BE2C (cell line): Measurements from ENCODE around the gene GSTO2. TPM values are rescaled to one million over a fixed set of nuclear protein-coding genes. Genes with fewer than 3 reads are reported as not detected.

Experiments
- DNase-seq: peaks from one replicate; pipeline ENCODE4 v3.0.0-alpha.2; 2020
- H3K27me3 ChIP-seq: fragments of 250-450 bp; sonication (Bioruptor Pico); 2 replicates; pipeline ENCODE4 v1.5.1; 2020; ENCODE audit warnings: mild to moderate bottlenecking
- H3K36me3 ChIP-seq: fragments of 250-450 bp; sonication (Bioruptor Pico); 2 replicates; pipeline ENCODE4 v1.5.1; 2020; ENCODE audit warnings: mild to moderate bottlenecking
- H3K4me1 ChIP-seq: fragments of 250-450 bp; sonication (Bioruptor Pico); 2 replicates; pipeline ENCODE4 v1.5.1; 2020
- H3K4me3 ChIP-seq: 2 replicates; pipeline ENCODE4 v1.5.1; 2011; ENCODE audit warnings: low read depth, low read length
- H3K9me3 ChIP-seq: fragments of 250-450 bp; sonication (Bioruptor Pico); 2 replicates; pipeline ENCODE4 v1.5.1; 2020
- polyA plus RNA-seq: library from polyadenylated mRNA; unstranded; fragments of >200 nt; gene quantifications from one replicate; pipeline ENCODE4 v1.2.1, GENCODE V29; 2012; ENCODE audit warnings: low read depth, missing spikeins; ENCODE audit not compliant: insufficient read length, insufficient read depth
- TF ChIP-seq, protein P1 (sequence below): IDR thresholded peaks from 2 replicates; pipeline ENCODE4 v1.5.1; 2012; ENCODE audit warnings: mild to moderate bottlenecking, low read depth, low read length

The GSTO2 gene
- 0.68 TPM for polyA plus RNA-seq

DNA sequence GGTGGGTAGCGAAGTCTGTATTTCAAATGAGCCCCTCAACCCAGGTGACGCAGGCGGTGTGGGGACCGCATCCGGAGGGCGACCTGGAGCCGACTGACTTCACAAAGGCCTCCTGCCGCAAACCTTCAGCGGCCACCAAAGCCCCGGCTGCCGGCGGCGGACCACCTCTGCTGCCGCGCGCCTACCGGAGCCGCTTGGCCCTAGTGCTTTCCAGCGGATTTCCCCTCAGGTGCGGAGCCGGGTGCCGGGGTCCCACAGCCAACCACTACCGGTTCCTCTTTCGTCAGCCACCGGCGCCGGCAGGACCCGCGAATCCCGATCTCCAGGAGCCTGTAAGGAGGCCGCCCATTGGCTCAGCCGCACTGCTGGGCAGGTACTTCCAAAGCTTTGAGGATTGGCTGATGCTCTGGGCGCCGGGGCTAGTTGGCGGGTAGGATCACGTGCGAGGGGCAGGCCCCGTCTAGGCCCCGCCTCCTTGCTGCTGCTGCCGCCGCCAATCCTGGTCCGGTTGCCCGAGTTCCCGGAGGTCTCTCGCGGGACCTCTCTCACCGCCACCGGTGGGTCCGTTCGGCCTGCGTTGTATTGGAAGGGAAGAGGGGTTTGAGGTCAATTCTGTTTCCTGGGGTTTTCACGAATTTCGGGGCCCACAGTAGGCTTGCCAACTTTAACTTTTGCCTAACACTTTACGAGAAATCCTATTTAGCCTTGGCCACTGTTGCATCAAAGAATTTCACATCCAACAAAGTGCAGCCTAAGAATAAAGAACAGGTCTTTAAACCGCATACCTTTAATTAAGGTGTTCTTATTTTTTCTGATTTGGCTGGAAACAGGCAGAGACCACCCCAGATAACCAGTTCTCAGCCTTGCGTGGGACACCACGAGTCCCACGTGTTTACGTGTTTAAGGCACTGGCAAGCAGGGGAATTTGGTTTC, at the start of gene GSTO2:
Gene GSTO2, plus strand, starts transcription at position 472 of the 933 bp plus-strand sequence. CDS start 5,732 bp downstream, outside the sequence.
- peak within 1 kb of the TSS; percentile 93 for H3K4me3 ChIP-seq
- TF ChIP-seq, protein P1, sequence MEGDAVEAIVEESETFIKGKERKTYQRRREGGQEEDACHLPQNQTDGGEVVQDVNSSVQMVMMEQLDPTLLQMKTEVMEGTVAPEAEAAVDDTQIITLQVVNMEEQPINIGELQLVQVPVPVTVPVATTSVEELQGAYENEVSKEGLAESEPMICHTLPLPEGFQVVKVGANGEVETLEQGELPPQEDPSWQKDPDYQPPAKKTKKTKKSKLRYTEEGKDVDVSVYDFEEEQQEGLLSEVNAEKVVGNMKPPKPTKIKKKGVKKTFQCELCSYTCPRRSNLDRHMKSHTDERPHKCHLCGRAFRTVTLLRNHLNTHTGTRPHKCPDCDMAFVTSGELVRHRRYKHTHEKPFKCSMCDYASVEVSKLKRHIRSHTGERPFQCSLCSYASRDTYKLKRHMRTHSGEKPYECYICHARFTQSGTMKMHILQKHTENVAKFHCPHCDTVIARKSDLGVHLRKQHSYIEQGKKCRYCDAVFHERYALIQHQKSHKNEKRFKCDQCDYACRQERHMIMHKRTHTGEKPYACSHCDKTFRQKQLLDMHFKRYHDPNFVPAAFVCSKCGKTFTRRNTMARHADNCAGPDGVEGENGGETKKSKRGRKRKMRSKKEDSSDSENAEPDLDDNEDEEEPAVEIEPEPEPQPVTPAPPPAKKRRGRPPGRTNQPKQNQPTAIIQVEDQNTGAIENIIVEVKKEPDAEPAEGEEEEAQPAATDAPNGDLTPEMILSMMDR, result no peak
- H3K36me3 ChIP-seq, result peaks cover 21% of the 10 kb centered on the region
- H3K9me3 ChIP-seq, result no peaks in the 10 kb centered on the region
- H3K27me3 ChIP-seq, result no peaks in the 10 kb centered on the region
- peak; percentile 98 for DNase-seq
- no peaks in the 10 kb centered on the region; the same call in 1 of the 2 replicates for H3K4me1 ChIP-seq

DNA sequence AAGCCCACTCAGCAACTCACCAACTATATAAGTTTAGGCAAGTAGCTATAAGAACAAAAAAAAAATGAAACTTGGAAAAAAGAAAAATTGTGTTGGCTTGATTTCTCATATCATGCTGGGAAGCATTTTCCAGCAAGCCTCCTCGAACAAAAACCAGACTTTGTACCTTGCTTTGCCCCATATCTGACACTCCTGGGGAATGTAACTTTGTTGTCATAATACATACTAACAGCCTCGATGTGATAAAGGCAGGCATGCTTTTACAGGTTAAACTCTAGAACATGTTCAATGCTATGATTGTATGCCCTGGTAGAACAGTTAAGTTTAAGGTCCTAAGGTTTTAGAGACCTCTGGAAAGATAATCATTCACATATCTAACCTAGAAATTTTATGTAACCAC, 48.5 kb upstream of the GSTO2 start:
- TF ChIP-seq, protein P1, result no peak
- H3K4me1 ChIP-seq, result no peaks in the 10 kb centered on the region
- H3K9me3 ChIP-seq, result no peaks in the 10 kb centered on the region
- no peak for DNase-seq
- no peaks in the 10 kb centered on the region for H3K36me3 ChIP-seq
- H3K27me3 ChIP-seq, result peaks cover 7% of the 10 kb centered on the region; the same call in 1 of the 2 replicates
- no peak overlapping the region for H3K4me3 ChIP-seq

DNA sequence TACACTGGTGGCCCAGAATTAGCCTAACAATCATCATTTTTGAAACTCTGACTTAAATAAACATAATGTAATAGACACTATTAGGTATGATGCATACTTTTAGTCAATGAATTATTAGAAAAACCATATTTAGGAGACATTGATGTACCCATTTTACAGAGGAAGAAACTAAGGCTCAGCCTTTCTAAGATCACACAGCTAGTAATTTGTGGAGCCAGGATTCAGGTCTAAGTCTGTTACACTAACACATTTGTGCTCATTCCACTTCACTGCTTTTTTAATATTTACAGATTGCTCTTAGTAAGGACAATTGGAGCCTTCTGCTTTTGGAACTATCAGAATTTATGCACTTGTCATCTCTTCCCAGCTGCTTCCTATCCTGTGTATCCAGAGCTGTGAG, 45.7 kb upstream of the GSTO2 start:
- DNase-seq, result no peak
- Histone ChIP-seq H3K9me3 (no peaks in the 10 kb centered on the region), H3K27me3 (peaks cover 20% of the 10 kb centered on the region), H3K4me1 (no peaks in the 10 kb centered on the region), H3K36me3 (no peaks in the 10 kb centered on the region), H3K4me3 (no peak overlapping the region)
- TF ChIP-seq, protein P1, result no peak

DNA sequence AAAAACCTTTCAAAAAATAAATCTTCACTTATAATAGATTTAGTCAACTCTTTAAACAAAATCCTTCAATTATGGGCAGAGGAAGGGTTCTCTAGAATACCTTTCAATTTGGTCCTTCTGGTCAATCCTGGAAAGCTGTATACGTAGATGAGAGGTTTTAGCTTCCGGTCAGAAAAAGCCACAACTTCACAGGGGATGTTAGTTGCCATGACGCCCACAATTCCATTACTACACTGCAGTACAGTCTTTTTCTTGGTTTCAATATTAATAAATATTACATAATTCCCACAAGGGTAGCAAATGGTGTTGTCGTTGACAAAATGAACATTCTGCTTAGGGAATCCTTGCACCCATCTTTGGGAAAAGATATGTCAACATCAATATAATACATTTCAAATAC, 38.5 kb upstream of the GSTO2 start:
- H3K4me3 ChIP-seq, result no peak overlapping the region
- DNase-seq, result no peak
- no peaks in the 10 kb centered on the region for H3K4me1 ChIP-seq
- peaks cover 19% of the 10 kb centered on the region for H3K27me3 ChIP-seq
- H3K36me3 ChIP-seq, result no peaks in the 10 kb centered on the region
- no peaks in the 10 kb centered on the region for H3K9me3 ChIP-seq
- TF ChIP-seq, protein P1, result no peak

DNA sequence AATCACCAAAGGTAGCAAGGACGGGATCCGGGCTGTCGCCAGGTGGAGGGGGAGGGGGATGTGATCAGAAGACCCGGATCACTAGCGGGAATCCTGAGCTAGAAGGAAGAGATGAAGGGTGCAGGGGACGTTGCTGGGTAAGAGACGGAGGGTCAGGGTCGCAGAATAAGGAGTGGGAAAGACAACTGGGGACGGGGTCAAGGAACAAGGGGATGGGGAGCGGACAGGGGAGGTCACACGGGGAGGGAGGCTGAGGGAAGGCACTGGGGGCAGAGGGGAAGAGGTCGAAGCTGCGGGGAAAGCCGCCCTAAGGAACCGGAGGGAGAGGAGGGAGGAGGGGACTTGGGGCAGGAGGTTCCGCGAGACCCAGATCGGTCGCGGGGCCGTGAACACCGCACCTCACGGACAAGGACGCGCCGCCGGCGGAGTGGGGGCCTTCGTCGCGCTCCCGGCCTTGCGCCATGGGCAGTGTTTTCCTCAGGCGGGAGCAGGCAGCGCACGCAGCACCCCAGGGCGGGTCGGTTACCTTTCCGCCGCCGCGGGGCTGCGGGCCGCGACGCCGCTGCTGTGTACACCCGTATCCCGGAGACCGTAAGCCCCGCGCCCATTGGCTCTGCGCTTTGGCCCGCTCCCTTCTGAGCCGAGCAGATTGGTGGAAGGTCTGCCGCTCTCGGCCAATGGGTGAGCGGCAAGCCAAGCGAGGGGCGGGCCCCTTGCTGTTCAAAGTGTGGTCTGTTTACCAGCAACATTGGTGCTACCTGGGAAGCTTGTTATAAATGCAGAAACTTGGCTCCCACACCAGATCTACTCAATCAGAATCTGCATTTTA, 37.0 kb upstream of the GSTO2 start, which contains the start of gene CFAP43:
Gene CFAP43, minus strand, starts transcription at position 581 of the 829 bp plus-strand sequence. Its CDS starts 118 bp downstream, at position 463.
- TF ChIP-seq, protein P1, result no peak
- peak; percentile 97 for DNase-seq
- Histone ChIP-seq H3K36me3 (no peaks in the 10 kb centered on the region), H3K4me3 (peak within 1 kb of the TSS; percentile 66), H3K9me3 (no peaks in the 10 kb centered on the region), H3K27me3 (peaks cover 7% of the 10 kb centered on the region; the same call in 1 of the 2 replicates), H3K4me1 (no peaks in the 10 kb centered on the region)
